ENCODE results near the gene FOXE1.

The FOXE1 gene

DNA sequence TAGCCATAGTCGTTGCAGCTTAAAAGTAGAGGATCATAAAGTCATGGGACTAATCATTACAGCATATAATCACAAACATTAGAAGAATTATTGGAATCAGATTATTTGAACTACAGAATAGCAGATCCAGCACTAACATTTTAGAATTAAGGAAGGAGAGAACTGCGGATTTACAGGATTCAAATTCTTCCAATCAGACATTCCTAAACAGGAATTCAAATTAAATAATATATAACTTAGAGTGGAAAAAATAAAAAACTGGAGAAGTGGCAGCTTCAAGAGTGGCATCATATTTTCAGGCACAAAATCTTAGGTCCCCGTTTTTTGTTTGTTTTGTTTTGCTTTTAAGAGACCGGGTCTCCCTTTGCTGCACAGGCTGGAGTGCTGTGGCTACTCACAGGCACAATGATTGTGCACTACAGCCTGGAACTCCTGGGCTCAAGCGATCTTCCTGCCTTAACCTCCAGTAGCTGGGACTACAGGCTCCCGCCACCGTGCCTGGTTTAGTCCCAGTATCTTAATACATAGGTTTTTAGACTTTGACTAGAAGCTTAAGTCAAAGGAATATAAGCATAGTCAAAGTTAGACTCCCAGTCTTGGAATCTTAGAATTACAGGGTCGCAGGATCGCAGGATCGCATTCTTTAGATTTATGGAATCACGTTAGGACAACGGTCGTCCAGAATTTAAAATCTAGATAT lies 2.1 kb upstream of the FOXE1 start:
- peaks cover 73% of the 10 kb centered on the region for H3K27me3 ChIP-seq (ENCODE audit: control insufficient read depth, insufficient read depth, low read length)
- no peaks in the 10 kb centered on the region for H3K36me3 ChIP-seq (ENCODE audit: control insufficient read depth, insufficient read depth, low read length)
- H3K4me1 ChIP-seq (ENCODE audit: control insufficient read depth, insufficient read depth, low read length), result no peaks in the 10 kb centered on the region
- H3K27ac ChIP-seq (ENCODE audit: low read depth, low read length), result no peak overlapping the region
- H3K4me3 ChIP-seq (ENCODE audit: low read length), result no peak overlapping the region
- no peak overlapping the region for H3K9ac ChIP-seq (ENCODE audit: low read length)

DNA sequence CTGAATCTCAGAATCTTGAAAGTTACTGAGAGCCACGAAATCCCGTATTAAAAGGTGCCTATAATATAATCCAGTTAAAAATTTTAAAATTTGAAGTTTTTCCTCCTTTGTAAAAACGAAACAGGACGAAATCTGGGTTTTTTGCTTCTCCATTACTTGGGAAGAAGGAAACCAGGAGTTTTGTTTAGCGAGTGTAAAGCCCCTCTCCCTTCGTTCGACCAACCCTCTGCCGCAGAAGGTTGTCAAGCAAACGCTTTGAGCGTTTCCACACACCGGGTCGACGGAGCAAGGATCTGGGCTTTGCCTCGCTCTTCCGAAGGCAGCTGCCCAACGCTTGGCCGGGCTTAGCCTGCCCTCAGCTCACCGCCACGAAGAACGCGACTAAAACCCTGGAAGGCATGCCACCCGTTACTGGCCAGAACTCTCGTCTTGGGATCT lies 1.6 kb upstream of the FOXE1 start:
- H3K4me1 ChIP-seq (ENCODE audit: control insufficient read depth, insufficient read depth, low read length), result no peaks in the 10 kb centered on the region
- no peak overlapping the region for H3K9ac ChIP-seq (ENCODE audit: low read length)
- H3K27ac ChIP-seq (ENCODE audit: low read depth, low read length), result no peak overlapping the region
- H3K4me3 ChIP-seq (ENCODE audit: low read length), result no peak overlapping the region
- H3K27me3 ChIP-seq (ENCODE audit: control insufficient read depth, insufficient read depth, low read length), result peaks cover 70% of the 10 kb centered on the region
- H3K36me3 ChIP-seq (ENCODE audit: control insufficient read depth, insufficient read depth, low read length), result no peaks in the 10 kb centered on the region

DNA sequence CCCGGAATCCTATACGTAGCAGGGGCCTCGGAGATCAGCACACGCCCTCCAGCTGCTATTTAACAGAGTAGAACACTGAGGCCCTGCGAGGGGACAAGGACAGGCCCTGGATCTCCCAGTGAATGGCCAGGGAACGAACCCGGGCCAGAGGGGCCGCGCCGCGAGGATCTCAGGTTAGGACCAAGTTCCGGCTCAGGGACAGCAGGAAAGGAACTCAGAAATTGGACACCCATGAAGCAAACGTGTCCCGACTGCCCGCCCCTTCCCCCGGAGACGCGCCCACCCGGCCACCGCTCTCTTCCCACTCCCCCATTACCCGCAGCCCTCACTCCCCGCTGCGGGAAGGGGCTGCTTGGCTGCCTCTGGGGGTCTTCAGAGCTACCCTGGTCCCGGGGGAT lies 1.0 kb upstream of the FOXE1 start:
- H3K27ac ChIP-seq (ENCODE audit: low read depth, low read length), result no peak overlapping the region
- H3K27me3 ChIP-seq (ENCODE audit: control insufficient read depth, insufficient read depth, low read length), result peaks cover 70% of the 10 kb centered on the region
- H3K4me3 ChIP-seq (ENCODE audit: low read length), result no peak overlapping the region

DNA sequence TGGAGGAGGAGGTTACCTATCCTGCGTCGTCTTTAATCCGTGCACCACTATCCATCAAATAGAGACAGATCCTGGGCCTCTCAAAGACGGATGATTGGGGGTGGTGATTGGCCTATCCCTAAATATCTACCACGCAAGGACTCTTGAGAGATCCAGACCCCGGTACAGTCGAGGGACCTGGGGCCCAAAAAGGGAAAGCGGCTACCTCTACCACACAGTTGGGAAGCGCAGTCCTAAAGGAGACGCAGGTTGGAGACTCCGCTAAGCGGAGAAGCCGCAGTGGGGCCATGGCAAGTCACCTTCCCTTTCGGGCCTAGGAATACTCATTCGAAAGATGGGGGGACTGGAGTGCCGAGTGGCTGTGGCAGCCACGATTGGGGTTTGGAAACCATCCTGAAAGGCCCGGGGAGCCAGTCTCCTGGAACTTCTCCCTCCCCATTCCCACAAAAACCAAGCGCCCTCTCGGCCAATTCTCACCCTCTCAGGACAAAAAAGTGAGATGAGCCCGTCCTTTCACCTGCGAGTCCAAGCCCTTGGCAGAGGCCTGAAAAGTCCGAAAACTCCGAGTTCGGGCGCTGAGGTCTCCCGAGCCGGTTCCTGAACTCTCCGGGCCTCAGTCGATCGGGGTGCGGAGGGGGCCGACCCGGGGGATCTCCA lies 499 bp upstream of the FOXE1 start:
- H3K27ac ChIP-seq (ENCODE audit: low read depth, low read length), result no peak overlapping the region
- H3K36me3 ChIP-seq (ENCODE audit: control insufficient read depth, insufficient read depth, low read length), result no peaks in the 10 kb centered on the region
- H3K9ac ChIP-seq (ENCODE audit: low read length), result no peak overlapping the region
- peaks cover 69% of the 10 kb centered on the region for H3K27me3 ChIP-seq (ENCODE audit: control insufficient read depth, insufficient read depth, low read length)
- no peak overlapping the region for H3K4me3 ChIP-seq (ENCODE audit: low read length)
- H3K4me1 ChIP-seq (ENCODE audit: control insufficient read depth, insufficient read depth, low read length), result no peaks in the 10 kb centered on the region

More for the DNA sequence above, 1.0 kb upstream of the FOXE1 start:
- Histone ChIP-seq H3K9ac (ENCODE audit: low read length) (no peak overlapping the region), H3K4me1 (ENCODE audit: control insufficient read depth, insufficient read depth, low read length) (no peaks in the 10 kb centered on the region), H3K36me3 (ENCODE audit: control insufficient read depth, insufficient read depth, low read length) (no peaks in the 10 kb centered on the region)

DNA sequence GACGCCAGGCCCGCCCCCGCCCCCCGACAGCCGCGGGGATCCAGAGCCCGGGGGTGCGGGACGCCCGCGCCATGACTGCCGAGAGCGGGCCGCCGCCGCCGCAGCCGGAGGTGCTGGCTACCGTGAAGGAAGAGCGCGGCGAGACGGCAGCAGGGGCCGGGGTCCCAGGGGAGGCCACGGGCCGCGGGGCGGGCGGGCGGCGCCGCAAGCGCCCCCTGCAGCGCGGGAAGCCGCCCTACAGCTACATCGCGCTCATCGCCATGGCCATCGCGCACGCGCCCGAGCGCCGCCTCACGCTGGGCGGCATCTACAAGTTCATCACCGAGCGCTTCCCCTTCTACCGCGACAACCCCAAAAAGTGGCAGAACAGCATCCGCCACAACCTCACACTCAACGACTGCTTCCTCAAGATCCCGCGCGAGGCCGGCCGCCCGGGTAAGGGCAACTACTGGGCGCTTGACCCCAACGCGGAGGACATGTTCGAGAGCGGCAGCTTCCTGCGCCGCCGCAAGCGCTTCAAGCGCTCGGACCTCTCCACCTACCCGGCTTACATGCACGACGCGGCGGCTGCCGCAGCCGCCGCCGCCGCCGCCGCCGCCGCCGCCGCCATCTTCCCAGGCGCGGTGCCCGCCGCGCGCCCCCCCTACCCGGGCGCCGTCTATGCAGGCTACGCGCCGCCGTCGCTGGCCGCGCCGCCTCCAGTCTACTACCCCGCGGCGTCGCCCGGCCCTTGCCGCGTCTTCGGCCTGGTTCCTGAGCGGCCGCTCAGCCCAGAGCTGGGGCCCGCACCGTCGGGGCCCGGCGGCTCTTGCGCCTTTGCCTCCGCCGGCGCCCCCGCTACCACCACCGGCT lies 1.0 kb downstream of the FOXE1 start:
- H3K4me3 ChIP-seq (ENCODE audit: low read length), result peak overlapping the region; percentile 35
- no peak overlapping the region for H3K27ac ChIP-seq (ENCODE audit: low read depth, low read length)
- H3K9ac ChIP-seq (ENCODE audit: low read length), result no peak overlapping the region
- peaks cover 60% of the 10 kb centered on the region for H3K27me3 ChIP-seq (ENCODE audit: control insufficient read depth, insufficient read depth, low read length)
- H3K36me3 ChIP-seq (ENCODE audit: control insufficient read depth, insufficient read depth, low read length), result no peaks in the 10 kb centered on the region
- no peaks in the 10 kb centered on the region for H3K4me1 ChIP-seq (ENCODE audit: control insufficient read depth, insufficient read depth, low read length)

DNA sequence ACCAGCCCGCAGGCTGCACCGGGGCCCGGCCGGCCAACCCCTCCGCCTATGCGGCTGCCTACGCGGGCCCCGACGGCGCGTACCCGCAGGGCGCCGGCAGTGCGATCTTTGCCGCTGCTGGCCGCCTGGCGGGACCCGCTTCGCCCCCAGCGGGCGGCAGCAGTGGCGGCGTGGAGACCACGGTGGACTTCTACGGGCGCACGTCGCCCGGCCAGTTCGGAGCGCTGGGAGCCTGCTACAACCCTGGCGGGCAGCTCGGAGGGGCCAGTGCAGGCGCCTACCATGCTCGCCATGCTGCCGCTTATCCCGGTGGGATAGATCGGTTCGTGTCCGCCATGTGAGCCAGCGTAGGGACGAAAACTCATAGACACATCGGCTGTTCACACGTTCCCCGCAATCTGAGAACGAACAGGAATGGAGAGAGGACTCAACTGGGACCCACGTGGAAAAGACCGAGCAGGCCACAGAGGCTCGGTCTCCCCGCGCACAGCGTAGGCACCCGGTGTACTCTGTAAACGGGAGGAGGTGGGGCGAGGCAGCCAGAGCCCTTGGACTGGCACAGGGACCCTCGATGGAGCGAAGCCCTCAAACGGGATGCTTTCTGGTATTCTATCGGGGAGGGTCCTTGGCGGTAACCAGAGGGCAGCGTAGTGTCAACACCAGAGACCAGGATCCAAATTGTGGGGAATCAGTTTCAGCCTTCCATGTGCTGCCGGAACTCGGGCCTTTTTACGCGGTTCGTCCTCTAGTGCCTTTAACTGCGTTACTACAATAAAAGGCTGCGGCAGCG lies 1.9 kb downstream of the FOXE1 start:
- Histone ChIP-seq H3K27me3 (ENCODE audit: control insufficient read depth, insufficient read depth, low read length) (peaks cover 59% of the 10 kb centered on the region), H3K27ac (ENCODE audit: low read depth, low read length) (no peak overlapping the region), H3K36me3 (ENCODE audit: control insufficient read depth, insufficient read depth, low read length) (no peaks in the 10 kb centered on the region), H3K4me3 (ENCODE audit: low read length) (no peak overlapping the region), H3K9ac (ENCODE audit: low read length) (no peak overlapping the region), H3K4me1 (ENCODE audit: control insufficient read depth, insufficient read depth, low read length) (no peaks in the 10 kb centered on the region)

DNA sequence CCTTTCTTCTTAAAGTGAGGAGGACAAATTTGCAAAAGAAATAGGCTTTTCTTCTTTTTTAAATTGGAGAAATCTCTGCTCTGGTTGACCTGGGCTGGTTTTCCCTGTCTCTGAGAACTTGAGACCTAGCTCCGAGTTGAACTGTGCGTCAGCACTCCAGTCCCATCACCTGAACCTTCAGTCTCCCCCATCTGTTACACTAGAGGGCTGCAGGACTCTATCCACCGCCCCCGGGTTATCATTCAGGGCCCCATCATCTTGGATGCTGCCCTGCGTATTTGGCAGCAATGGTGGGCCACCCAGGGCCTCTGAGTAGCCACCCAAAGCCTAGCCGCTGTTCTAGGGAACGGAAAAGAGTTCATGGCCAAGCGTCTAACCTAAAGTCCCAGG lies 2.5 kb downstream of the FOXE1 start:
- Histone ChIP-seq H3K27me3 (ENCODE audit: control insufficient read depth, insufficient read depth, low read length) (peaks cover 56% of the 10 kb centered on the region), H3K27ac (ENCODE audit: low read depth, low read length) (no peak overlapping the region), H3K9ac (ENCODE audit: low read length) (no peak overlapping the region), H3K4me3 (ENCODE audit: low read length) (no peak overlapping the region), H3K4me1 (ENCODE audit: control insufficient read depth, insufficient read depth, low read length) (no peaks in the 10 kb centered on the region), H3K36me3 (ENCODE audit: control insufficient read depth, insufficient read depth, low read length) (no peaks in the 10 kb centered on the region)

DNA sequence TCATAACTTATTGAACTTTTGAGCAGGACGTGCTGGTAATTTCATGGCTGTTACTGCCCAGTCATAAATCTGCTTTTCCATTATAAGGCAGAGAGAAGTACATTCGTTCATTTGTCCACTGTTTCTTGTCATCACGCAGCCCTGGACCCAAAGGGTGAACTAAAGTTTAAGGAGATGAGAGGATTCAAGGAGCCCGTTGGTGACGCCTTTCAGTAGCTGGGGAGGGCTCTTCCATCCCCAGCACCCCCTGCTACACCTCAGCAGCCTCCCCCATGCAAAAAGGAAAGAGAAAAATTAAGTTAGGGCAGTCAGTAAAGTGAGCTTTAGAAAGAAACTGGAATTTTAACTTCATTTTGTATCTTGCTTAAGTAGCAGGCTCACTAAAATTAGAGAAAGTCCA lies 2.9 kb downstream of the FOXE1 start:
- peaks cover 60% of the 10 kb centered on the region for H3K27me3 ChIP-seq (ENCODE audit: control insufficient read depth, insufficient read depth, low read length)
- no peak overlapping the region for H3K4me3 ChIP-seq (ENCODE audit: low read length)
- no peaks in the 10 kb centered on the region for H3K4me1 ChIP-seq (ENCODE audit: control insufficient read depth, insufficient read depth, low read length)
- no peak overlapping the region for H3K27ac ChIP-seq (ENCODE audit: low read depth, low read length)
- no peak overlapping the region for H3K9ac ChIP-seq (ENCODE audit: low read length)
- no peaks in the 10 kb centered on the region for H3K36me3 ChIP-seq (ENCODE audit: control insufficient read depth, insufficient read depth, low read length)

DNA sequence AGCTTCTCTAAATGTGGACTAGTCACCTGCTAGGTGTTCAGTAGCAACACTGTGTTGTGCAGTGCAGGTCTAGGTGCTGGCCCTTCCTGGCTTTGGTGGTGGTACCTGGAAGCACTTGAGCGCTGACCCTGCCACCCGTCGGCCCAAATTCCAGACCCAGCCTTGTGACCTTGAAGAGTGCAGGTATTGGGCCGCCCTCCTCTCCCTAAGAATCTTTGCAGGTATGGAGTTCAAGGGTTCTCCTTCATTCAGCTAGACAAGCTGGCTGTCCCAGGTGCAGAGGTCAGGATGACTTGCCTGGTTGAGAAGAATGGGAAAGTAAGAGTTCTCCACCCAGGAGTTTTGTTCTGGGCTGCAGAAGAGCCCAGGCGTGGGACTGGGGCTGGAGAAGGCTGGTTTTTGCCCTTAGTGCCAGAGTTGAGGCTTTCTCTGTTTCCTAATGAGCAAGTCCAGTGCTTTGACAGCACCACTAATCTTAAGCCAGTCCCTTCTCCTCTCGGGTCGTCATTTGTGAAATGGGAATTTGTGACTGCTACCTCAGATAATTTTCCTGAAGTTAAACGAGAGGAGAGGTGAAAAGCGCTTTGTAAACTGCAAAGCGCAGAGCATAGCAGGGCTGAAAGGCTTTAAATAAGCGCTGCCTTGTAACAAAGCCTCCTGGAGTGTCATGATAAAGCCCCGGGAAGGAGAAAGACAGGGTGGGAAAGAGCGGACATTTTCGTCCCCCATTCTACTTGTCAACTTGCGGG lies 4.0 kb downstream of the FOXE1 start:
- no peak overlapping the region for H3K9ac ChIP-seq (ENCODE audit: low read length)
- no peak overlapping the region for H3K4me3 ChIP-seq (ENCODE audit: low read length)
- H3K36me3 ChIP-seq (ENCODE audit: control insufficient read depth, insufficient read depth, low read length), result no peaks in the 10 kb centered on the region
- peaks cover 54% of the 10 kb centered on the region for H3K27me3 ChIP-seq (ENCODE audit: control insufficient read depth, insufficient read depth, low read length)
- H3K4me1 ChIP-seq (ENCODE audit: control insufficient read depth, insufficient read depth, low read length), result no peaks in the 10 kb centered on the region
- no peak overlapping the region for H3K27ac ChIP-seq (ENCODE audit: low read depth, low read length)

DNA sequence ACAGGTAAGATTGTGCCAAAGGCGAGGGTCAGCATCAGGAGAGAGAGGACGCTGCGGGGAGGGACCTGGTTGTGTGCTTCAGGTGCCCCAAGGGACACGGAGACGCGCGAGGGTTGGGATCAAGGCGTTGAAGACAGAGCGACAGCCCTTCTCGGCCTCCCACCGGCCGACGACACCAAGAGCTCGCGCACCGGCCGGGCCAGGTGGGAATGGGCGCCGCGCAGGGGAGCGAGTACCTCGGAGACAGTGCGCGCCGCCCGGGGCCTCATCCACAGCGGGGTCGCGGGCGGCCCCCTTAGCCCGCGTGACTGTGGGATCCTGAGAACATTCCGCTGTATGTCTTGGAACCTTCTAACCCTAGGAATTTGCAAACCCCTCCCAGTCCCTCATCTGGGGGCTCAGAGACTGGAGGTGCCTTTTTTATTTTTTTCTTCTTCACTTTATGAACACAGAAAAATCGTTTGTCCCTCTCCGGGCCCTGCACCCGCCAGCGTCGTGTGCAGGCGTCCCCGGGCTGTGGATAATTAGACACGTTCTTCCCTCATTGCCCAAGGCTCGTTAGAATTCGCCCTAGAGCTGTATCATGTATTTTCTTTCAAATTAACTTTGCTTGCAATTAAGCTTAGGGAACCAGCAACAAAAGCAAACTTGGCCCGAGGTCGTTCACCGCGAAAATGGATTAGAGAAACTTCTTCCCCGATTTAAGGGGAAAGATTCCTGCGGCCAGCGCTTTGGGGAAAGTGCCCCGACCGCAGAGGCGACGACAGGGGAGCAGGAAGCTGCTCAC lies 4.8 kb downstream of the FOXE1 start:
- H3K4me1 ChIP-seq (ENCODE audit: control insufficient read depth, insufficient read depth, low read length), result no peaks in the 10 kb centered on the region
- H3K9ac ChIP-seq (ENCODE audit: low read length), result no peak overlapping the region
- no peak overlapping the region for H3K27ac ChIP-seq (ENCODE audit: low read depth, low read length)
- H3K4me3 ChIP-seq (ENCODE audit: low read length), result no peak overlapping the region
- peaks cover 48% of the 10 kb centered on the region for H3K27me3 ChIP-seq (ENCODE audit: control insufficient read depth, insufficient read depth, low read length)
- H3K36me3 ChIP-seq (ENCODE audit: control insufficient read depth, insufficient read depth, low read length), result no peaks in the 10 kb centered on the region

DNA sequence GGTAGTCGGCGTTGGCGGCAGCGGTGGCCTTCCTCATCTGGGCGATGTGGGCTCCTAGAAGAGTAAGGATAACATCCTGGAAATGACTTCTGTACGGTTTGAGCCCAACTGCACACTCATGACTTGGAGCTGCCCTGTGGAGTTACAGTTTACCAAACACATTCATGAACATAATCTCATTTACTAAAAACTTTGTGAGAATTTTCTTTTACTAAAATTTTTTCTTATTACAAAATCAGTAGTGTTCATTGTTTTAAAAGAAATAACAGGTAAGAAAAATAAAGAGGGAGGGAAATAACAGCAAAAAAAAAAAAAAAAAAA lies 5.3 kb downstream of the FOXE1 start:
- Histone ChIP-seq H3K9ac (ENCODE audit: low read length) (no peak overlapping the region), H3K27me3 (ENCODE audit: control insufficient read depth, insufficient read depth, low read length) (peaks cover 46% of the 10 kb centered on the region), H3K36me3 (ENCODE audit: control insufficient read depth, insufficient read depth, low read length) (no peaks in the 10 kb centered on the region), H3K27ac (ENCODE audit: low read depth, low read length) (no peak overlapping the region), H3K4me3 (ENCODE audit: low read length) (no peak overlapping the region), H3K4me1 (ENCODE audit: control insufficient read depth, insufficient read depth, low read length) (no peaks in the 10 kb centered on the region)

Data from rectal smooth muscle tissue (tissue), 1 donor.